ENCODE results near the gene MCL1. TPM values are rescaled to one million over a fixed set of nuclear protein-coding genes. Genes with fewer than 3 reads are reported as not detected.

Gene MCL1
- total and polyA plus RNA-seq, 10 of the 15 experiments (the other 5 are each of a cell fraction or from before 2014, with no cell fraction given): 18.1 to 148 (median 86.4) TPM

DNA sequence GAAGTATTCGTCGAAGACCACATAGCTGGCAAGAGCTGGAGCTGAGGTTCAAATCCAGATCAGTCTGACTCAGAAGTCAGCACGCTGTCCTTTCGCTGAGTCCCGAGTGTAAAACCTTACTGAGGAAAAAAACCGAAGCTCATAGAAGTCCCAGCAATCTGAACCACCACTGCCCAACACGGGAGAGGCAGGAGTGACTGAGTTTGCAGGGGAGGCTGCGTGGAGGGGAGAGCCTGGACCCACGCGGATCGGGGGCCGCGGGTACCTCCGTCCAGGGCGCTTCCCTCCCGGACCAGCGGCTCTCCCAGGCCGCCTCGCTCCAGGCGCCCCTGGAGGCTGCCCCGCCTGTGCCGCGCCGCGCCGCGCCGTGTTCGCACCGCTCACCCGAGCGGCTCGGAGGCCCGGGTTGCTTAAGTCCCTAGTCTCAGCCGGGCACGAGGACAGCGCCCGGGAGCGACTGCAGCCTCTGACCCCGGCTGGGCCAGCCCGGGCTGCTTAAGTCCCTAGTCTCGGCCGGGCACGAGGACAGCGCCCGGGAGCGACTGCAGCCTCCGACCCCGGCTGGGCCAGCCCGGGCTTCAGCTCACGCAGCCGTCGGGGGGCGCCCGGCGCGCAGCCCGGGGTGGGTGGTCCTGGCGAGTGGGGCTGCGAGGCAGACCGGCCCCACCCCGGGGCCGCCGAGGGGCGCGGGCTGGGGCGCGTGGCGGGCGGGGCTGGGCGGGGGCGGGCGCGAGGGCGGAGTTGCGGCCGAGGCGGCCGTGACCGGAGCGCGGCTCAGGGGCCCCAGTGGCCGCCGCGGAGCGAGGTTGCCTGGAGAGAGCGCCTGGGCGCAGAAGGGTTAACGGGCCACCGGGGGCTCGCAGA, 30.5 kb downstream of the MCL1 start, which contains the start of gene ADAMTSL4:
Gene ADAMTSL4 (plus strand): TSS at position 777 of the 864 bp plus-strand sequence. CDS start 2,881 bp downstream, outside the sequence.
- RAD21 ChIA-PET (ENCODE audit: unreplicated experiment): no interaction called here
- H3K4me3 ChIP-seq: peak within 1 kb of the TSS; percentile 65
- DNase-seq (ENCODE audit: low read depth, low spot score) (no peak), ATAC-seq (peak; percentile 81), FAIRE-seq (no peak)
- no peaks in the 10 kb centered on the region for H4K20me1 ChIP-seq (ENCODE audit: control insufficient read depth, insufficient read depth)
- SMC1A ChIA-PET (ENCODE audit: uncharacterized antibody, unreplicated experiment): interaction anchor here (1.0 to 1.4 kb wide), 3 partner anchors 12 to 33 kb away, joined by 3 to 7 read pairs (median 3); partner anchors contain the start of gene FALEC
- peaks cover 3% of the 10 kb centered on the region; the same call in 1 of the 2 replicates for H3K4me1 ChIP-seq (ENCODE audit: control insufficient read depth, insufficient read depth, low read length)
- H2AFZ ChIP-seq (ENCODE audit: control insufficient read depth, low read depth, low read length): peak within 1 kb of the TSS; percentile 48
- TF ChIP-seq BHLHE40 (IDR thresholded peaks at IDR 0.05; ENCODE audit: borderline replicate concordance in 1 of 2, low read depth in 2 of 2, low read length in 1 of 2) (peak in 1 of 2 experiments; percentile 14; a peak in 1 of 4 replicates), ZNF622 (IDR thresholded peaks at IDR 0.05) (no peak), TAF1 (IDR thresholded peaks at IDR 0.05; ENCODE audit: borderline replicate concordance, low read depth, low read length) (no peak), SMARCA5 (IDR thresholded peaks at IDR 0.05) (no peak; the same call in 1 of the 2 replicates), RFX5 (IDR thresholded peaks at IDR 0.05; ENCODE audit: low read depth, low read length) (no peak), NFXL1 (IDR thresholded peaks at IDR 0.05; ENCODE audit: borderline replicate concordance) (no peak), SUPT20H (IDR thresholded peaks at IDR 0.05; ENCODE audit: borderline replicate concordance, control insufficient read depth, low read depth, low read length) (no peak), LARP7 (IDR thresholded peaks at IDR 0.05) (0 out of 2 replicates have a peak, but pooled peaks have one; percentile 48), IKZF1 (conservative IDR thresholded peaks at IDR 0.05) (0 out of 2 replicates have a peak, but pooled peaks have one; percentile 41), DPF2 (IDR thresholded peaks at IDR 0.05) (no peak), POLR2A (IDR thresholded peaks at IDR 0.05; ENCODE audit: low read depth, low read length) (peak; percentile 24; the same call in 1 of the 2 replicates)
- TF ChIP-seq, protein P1, sequence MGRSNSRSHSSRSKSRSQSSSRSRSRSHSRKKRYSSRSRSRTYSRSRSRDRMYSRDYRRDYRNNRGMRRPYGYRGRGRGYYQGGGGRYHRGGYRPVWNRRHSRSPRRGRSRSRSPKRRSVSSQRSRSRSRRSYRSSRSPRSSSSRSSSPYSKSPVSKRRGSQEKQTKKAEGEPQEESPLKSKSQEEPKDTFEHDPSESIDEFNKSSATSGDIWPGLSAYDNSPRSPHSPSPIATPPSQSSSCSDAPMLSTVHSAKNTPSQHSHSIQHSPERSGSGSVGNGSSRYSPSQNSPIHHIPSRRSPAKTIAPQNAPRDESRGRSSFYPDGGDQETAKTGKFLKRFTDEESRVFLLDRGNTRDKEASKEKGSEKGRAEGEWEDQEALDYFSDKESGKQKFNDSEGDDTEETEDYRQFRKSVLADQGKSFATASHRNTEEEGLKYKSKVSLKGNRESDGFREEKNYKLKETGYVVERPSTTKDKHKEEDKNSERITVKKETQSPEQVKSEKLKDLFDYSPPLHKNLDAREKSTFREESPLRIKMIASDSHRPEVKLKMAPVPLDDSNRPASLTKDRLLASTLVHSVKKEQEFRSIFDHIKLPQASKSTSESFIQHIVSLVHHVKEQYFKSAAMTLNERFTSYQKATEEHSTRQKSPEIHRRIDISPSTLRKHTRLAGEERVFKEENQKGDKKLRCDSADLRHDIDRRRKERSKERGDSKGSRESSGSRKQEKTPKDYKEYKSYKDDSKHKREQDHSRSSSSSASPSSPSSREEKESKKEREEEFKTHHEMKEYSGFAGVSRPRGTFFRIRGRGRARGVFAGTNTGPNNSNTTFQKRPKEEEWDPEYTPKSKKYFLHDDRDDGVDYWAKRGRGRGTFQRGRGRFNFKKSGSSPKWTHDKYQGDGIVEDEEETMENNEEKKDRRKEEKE (IDR thresholded peaks at IDR 0.05): no peak
- TF ChIP-seq, protein P2, sequence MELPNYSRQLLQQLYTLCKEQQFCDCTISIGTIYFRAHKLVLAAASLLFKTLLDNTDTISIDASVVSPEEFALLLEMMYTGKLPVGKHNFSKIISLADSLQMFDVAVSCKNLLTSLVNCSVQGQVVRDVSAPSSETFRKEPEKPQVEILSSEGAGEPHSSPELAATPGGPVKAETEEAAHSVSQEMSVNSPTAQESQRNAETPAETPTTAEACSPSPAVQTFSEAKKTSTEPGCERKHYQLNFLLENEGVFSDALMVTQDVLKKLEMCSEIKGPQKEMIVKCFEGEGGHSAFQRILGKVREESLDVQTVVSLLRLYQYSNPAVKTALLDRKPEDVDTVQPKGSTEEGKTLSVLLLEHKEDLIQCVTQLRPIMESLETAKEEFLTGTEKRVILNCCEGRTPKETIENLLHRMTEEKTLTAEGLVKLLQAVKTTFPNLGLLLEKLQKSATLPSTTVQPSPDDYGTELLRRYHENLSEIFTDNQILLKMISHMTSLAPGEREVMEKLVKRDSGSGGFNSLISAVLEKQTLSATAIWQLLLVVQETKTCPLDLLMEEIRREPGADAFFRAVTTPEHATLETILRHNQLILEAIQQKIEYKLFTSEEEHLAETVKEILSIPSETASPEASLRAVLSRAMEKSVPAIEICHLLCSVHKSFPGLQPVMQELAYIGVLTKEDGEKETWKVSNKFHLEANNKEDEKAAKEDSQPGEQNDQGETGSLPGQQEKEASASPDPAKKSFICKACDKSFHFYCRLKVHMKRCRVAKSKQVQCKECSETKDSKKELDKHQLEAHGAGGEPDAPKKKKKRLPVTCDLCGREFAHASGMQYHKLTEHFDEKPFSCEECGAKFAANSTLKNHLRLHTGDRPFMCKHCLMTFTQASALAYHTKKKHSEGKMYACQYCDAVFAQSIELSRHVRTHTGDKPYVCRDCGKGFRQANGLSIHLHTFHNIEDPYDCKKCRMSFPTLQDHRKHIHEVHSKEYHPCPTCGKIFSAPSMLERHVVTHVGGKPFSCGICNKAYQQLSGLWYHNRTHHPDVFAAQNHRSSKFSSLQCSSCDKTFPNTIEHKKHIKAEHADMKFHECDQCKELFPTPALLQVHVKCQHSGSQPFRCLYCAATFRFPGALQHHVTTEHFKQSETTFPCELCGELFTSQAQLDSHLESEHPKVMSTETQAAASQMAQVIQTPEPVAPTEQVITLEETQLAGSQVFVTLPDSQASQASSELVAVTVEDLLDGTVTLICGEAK (IDR thresholded peaks at IDR 0.05; ENCODE audit: borderline replicate concordance): no peak
- TF ChIP-seq, protein P3, sequence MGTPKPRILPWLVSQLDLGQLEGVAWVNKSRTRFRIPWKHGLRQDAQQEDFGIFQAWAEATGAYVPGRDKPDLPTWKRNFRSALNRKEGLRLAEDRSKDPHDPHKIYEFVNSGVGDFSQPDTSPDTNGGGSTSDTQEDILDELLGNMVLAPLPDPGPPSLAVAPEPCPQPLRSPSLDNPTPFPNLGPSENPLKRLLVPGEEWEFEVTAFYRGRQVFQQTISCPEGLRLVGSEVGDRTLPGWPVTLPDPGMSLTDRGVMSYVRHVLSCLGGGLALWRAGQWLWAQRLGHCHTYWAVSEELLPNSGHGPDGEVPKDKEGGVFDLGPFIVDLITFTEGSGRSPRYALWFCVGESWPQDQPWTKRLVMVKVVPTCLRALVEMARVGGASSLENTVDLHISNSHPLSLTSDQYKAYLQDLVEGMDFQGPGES (IDR thresholded peaks at IDR 0.05): no peak
- H3K27ac ChIP-seq (ENCODE audit: control insufficient read depth, insufficient read depth): no peak within 1 kb of the TSS
- intact Hi-C loops (cut with micrococcal nuclease; ENCODE audit: unreplicated experiment): no loop called here
- H3K79me2 ChIP-seq (ENCODE audit: control insufficient read depth, insufficient read depth, low read length): no peaks in the 10 kb centered on the region
- WGBS (ENCODE audit: insufficient coverage, insufficient replicate concordance, low lambda C conversion rate, missing lambda C conversion rate): 1% methylated on average over 69 of the region's 91 CpGs
- peak within 1 kb of the TSS; percentile 88 for H3K4me2 ChIP-seq (ENCODE audit: control insufficient read depth, insufficient read depth)
- H3K9ac ChIP-seq (ENCODE audit: control insufficient read depth, insufficient read depth, low read length): no peak within 1 kb of the TSS
- BruUV-seq (replicated peaks): no TSS peak
- no peaks in the 10 kb centered on the region for H3K36me3 ChIP-seq (ENCODE audit: control insufficient read depth in 2 of 2, insufficient read depth in 2 of 2, low read length in 1 of 2)
- no peaks in the 10 kb centered on the region; a peak in 1 of 4 replicates for H3K27me3 ChIP-seq (replicated peaks in 1 of 2; ENCODE audit: control insufficient read depth in 2 of 2, insufficient read depth in 2 of 2, low read length in 1 of 2)
- CTCF ChIA-PET: interaction anchor here (0.9 to 2.9 kb wide), 4 partner anchors 11 to 126 kb away, joined by 3 to 14 read pairs (median 3); no protein-coding TSS in a partner anchor
- in situ Hi-C loops (cut with MboI): no loop called here
- POLR2A ChIA-PET: interaction anchor here (1.1 kb wide), 1 partner anchor 10 kb away, joined by 3 read pairs; no protein-coding TSS in a partner anchor
- H3K9me3 ChIP-seq (replicated peaks; ENCODE audit: control insufficient read depth, insufficient read depth, low read length): no peaks in the 10 kb centered on the region
